GM18502 (cell line): ENCODE data around the gene C4orf46.

Source experiments
- ATAC-seq: cut with Tn5 transposase; IDR thresholded peaks from one replicate; pipeline ENCODE4 v1.9.1; 2021; ENCODE audit warnings: mild to moderate bottlenecking; ENCODE audit not compliant: unreplicated experiment, poor library complexity

C4orf46 gene

DNA sequence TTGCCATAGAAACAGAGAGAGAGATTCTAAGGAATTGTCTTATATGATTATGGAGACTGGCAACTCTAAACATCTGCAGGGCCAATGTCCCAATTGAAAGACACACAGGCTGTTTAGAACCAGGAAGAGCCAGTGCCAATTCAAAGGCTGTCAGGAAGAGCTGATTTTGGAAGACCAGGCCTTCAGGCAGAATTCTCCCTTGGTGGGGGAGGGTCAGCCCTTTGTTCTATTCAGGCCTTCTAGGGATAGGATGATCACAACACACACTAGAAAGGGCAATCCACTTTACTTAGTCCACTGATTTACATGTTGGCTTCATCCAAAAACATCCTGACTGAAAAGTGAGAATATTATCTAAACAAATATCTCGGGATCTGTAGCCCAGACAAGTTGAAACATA lies 15.2 kb downstream of the C4orf46 start:
- ATAC-seq = no peak

DNA sequence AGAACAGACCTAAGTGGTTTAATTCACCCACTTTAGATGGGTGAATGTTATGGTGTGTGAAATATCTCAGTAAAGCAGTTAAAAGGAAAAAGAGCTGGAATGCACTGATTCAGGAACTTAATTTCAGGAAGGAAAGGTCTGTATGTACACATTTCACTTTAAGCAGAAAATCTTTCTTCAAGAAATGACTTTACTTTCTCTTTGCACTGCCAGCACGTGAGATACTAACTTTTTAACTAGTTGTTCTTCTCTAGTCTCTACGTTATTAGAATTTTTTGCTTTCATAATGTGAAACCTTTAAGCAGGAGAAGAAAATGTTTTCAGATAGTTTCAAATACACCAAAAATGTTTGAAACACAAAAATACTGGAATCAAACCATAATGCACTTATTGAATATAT lies 18.8 kb downstream of the C4orf46 start:
- no peak for ATAC-seq

DNA sequence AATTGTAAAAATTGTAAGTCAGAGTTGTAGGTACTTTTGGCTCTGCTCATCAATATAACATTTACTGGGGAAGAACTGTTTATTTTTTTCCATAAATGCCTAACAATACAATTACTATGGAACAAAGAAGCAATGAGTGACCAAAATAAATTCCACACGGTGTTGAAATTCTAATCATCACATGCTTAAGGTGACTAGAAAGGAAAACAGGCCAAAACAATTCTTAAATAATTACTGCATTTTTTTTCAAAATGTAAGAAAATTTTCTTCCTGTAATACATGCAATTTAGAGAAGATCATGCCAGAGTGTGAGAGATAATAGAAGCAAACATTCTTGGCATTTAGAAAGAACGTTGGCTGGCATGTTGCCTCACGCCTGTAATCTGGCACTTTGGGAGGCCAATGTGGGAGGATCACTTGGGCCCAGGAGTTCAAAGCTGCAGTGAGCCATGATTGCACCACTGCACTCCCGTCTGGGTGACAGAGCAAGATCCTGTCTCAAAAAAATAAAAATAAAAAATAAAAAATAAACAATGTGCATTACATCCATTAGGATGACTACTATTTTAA lies 22.5 kb downstream of the C4orf46 start:
- ATAC-seq = no peak

DNA sequence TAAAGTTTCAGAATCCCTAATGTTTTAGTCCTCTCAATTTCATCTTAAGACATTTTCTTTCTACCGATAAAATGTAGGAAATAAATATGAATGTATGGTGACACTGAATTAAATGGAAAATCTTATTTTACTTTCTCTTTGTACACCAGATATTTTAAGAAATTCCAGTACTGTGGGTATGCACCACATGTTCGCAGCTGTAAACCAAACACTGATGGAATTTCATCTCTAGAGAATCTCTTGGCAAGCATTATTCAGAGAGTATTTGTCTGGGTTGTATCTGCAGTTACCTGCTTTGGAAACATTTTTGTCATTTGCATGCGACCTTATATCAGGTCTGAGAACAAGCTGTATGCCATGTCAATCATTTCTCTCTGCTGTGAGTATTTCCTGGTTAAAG lies 26.9 kb downstream of the C4orf46 start:
- no peak for ATAC-seq

DNA sequence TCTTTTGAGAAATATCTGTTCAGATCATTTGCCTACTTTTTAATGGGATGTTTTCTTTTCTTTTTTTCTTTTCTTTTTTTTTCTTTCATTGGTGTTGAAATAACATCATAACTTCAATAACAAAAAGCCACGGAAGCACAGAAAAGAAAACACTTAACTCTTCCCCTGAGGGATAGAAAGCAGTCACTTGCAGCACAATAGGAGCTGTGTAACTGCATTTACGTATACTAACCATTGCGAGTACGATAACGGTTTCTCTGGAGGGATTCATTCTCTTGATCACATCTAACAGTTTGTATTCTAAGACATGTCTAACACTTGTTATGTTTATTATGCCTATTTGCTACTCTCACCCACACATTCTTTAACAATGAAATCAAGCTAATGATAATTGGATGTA lies 27.3 kb downstream of the C4orf46 start:
- ATAC-seq = no peak

DNA sequence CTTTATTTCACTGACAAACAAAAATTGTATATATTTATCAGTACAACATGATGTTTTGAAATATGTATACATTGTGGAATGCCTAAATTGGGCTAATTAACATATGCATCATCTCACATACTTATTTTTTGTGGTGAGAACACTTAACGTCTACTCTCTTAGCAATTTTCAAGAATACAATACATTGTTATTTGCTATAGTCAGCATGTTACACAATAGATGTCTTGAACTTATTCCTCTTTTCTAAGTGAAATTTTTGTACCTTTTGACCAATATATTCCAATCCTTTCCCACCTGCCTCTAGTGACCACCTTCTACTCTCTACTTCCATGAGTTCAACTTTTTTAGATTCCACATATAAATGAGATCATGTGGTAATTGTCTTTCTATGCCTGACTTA lies 35.1 kb downstream of the C4orf46 start:
- no peak for ATAC-seq

DNA sequence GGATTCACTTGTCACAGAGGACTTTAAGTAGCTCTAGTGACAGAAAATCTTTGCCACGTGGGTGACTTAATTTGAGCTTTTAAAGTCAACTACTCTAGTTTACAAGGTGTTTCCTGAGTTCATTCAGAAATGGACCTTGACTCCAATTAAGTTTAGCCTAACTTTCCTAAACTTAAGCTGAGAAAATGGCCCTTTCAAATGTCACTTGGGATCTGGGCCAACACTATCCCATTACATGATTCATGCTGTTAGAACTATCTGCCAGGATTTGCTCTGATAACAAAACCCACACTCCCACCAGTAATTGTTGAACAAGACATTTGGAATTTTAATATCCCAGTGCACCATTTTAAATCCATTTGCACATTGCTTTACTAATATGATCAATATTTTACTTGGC lies 40.8 kb downstream of the C4orf46 start:
- no peak for ATAC-seq

DNA sequence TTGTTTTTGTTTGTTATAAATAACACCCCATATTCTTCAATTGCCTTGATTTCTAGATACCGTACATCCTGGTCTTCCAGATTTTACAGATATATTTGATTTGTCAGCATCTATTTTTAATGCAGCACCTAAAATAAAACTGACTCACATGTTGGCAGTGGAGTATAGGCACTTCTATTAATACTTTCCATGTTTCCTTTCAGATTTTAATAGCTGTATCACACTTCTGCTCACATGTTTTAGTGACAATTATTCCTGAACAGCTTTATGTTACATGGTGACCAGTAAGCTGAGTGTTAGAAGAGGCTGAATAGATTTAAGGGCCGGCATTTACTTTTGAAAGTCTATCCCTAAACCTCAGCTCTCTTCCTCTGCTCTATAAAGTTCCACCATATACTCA lies 46.1 kb downstream of the C4orf46 start:
- ATAC-seq = no peak

DNA sequence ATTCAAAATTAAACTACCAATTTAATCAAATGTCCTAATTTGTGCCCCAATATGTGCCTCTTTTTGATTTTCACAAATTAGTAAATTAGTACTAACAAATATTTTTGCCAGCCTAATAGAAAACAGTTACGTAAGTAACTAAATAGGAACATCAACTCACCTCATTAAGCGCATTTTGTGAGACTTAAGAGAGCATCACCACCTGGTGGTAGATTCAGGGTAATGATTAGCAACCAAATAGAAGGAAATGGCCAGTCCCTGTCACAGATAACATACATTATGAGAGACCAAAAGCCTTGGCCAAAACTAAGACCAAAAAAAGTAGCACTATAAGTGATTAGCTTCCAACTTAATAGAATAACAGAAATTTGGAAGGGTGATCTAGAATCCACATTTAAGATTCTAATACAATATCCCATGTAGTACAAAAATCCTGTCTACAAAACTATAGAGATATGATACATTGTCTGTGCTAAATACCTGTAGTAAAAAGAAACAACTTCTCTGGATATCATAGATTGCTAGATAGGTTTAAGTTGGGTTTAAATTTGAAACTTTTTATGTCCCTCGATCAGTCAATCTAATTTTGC lies 46.7 kb downstream of the C4orf46 start:
- ATAC-seq = peak; percentile 96

DNA sequence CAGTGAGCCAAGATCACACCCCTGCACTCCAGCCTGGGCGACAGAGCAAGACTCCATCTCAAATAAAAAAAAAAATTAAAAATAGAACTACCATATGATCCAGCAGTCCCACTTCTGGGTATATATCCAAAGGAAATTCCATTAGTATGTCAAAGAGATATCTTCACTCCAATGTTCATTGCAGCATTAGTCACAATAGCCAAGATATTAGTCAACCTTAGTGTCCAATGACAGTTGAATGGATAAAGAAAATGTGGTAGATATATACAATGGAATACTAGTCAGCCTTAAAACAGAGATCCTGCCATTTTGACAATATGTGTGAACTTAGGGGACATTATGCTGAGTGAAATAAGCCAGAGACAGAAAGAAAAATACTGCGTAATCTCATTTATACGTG lies 49.4 kb downstream of the C4orf46 start:
- no peak for ATAC-seq

DNA sequence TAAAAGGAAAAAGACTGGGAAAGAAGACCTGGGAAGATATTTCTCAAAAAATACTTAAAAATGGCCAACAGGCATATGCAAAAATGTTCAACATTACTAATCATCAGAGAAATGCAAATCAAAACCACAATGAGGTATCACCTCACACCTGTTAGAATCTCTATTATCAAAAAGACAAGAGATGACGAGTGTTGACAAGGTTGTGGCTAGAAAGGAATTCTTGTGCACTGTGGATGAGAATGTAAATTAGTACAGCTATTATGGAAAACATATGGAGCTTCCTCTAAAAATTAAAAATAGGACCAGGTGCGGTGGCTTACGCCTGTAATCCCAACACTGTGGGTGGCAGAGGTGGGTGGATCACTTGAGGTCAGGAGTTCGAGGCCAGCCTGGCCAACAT lies 50.0 kb downstream of the C4orf46 start:
- no peak for ATAC-seq

DNA sequence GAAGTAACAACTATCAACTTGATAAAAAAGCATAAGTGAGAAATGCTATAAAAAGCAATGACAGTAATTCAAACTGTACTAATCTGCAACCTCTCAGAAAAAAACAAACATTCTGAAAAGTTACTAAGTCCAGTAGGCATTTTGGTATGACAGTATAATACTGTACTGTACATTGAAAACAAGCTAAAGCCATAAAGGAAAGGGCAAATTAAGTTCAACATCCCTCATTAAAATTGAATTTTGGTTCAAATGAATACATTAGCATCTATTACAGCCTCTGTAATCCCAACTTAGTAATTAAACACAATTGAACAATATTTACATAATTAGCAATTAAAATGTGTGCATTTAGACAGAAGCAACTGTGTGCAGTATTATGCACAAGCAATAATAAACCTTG lies 53.7 kb downstream of the C4orf46 start:
- no peak for ATAC-seq
